HG03066 (cell line): ENCODE results near the gene COG1.

Experiments
- ATAC-seq: cut with Tn5 transposase; IDR thresholded peaks from one replicate; pipeline ENCODE4 v1.9.1; 2021; ENCODE audit warnings: low read depth; ENCODE audit not compliant: unreplicated experiment

Gene COG1

DNA sequence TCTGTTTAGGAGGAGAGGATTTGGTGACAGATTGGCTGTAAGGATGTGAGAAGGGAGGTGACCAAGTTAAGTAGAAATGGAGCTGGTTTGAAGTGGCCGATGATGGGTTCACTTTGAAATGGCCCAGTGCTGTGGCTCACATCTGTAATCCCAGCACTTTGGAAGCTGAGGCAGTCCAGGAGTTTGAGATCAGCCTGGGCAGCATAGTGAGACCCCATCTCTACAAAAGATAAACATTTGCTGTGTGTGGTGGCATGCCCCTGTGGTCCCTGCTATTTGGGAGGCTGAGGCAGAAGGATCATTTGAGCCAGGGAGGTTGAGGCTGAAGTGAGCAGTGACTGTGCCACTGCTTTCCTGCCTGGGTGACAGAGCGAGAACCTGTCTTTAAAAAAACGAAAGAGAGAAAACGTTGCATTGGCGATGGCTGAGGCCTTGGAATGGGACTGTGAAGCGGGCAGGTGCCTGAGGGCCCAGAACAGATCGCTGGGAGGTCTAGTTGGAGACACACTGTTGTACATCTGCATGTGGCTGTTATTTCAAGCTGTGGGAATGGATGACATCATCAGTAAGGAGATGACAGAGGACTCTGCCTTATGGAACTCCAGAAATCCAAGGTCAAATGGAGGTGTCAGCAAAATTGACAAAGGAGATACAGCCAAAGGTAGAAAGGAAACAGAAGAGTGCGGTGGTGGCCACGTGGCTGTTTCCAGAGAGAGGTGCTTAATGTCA is 5.5 kb downstream of the COG1 start:
- no peak for ATAC-seq

DNA sequence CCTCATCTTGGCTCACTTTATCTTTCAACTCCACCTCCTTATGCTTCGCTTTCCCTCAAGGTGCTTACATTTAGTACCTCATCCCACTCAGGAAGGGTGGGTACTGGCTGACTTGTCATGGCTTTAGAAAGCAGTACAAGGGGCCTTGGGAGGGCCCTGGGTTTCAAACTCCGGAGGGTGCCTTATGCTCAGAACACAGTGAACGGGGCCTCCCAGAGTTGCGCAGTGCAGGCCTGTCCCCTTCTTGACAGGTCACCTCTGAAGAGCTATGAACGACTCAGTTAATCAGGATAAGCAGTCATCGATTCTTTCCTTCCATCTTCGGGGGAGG is 6.0 kb downstream of the COG1 start:
- no peak for ATAC-seq

DNA sequence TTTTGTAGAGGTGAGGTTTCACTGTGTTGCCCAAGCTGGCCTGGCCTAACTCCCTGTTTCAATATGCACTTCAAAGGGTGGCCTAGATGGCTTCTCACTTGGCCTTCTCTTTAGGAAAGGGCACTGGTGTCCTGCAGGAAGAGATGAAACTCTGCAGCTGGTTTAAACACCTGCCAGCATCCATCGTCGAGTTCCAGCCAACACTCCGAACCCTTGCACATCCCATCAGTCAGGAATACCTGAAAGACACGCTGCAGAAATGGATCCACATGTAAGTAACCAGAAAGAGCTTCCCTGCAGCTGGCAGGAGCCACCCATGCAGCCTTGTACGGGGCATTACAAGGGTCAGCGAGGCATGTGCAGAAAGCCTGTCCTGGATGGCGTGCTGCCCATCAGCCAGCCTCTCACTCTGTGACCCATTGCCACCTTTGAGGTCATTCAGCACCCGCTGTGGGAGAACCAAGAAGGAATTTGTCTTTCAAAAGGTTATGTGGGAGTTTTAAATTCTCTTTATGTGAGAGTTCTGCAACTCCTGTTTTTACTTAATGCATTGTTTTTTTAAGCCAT is 7.0 kb downstream of the COG1 start:
- no peak for ATAC-seq

DNA sequence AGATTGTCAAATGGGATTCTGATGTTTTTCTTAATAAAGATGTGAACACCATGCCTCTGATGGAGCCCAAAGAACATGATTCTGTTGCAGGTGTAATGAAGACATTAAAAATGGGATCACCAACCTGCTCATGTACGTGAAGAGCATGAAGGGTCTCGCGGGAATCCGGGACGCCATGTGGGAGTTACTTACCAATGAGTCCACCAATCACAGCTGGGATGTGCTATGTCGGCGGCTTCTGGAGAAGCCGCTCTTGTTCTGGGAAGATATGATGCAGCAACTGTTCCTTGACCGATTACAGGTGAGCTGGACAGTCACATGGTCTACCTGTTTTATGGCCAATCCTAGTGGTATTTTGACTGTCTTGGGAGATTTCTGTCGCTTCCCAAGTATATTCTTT is 7.6 kb downstream of the COG1 start:
- no peak for ATAC-seq

DNA sequence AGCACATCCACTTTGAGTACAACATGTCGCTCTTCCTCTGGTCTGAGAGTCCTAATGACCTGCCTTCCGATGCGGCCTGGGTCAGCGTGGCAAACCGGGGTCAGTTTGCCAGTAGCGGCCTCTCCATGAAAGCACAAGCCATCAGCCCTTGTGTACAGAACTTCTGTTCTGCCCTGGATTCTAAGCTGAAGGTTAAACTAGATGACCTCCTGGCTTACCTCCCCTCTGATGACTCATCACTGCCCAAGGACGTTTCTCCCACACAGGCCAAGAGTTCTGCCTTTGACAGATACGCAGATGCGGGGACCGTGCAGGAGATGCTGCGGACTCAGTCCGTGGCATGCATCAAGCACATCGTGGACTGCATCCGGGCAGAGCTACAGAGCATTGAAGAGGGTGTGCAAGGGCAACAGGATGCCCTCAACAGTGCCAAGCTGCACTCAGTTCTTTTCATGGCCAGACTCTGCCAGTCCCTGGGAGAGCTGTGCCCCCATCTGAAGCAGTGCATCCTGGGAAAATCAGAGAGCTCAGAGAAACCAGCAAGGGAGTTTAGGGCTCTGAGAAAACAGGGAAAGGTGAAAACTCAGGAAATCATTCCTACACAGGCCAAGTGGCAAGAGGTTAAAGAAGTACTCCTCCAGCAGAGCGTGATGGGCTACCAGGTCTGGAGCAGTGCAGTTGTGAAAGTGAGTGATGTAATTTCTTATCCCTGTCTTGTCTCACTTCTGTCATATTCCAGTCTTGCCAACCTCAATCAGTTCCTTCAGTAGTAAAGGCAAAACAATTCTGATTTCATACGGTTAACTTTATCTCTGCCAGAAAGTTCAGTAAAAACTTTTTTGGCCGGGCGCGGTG is 8.6 kb downstream of the COG1 start:
- no peak for ATAC-seq

DNA sequence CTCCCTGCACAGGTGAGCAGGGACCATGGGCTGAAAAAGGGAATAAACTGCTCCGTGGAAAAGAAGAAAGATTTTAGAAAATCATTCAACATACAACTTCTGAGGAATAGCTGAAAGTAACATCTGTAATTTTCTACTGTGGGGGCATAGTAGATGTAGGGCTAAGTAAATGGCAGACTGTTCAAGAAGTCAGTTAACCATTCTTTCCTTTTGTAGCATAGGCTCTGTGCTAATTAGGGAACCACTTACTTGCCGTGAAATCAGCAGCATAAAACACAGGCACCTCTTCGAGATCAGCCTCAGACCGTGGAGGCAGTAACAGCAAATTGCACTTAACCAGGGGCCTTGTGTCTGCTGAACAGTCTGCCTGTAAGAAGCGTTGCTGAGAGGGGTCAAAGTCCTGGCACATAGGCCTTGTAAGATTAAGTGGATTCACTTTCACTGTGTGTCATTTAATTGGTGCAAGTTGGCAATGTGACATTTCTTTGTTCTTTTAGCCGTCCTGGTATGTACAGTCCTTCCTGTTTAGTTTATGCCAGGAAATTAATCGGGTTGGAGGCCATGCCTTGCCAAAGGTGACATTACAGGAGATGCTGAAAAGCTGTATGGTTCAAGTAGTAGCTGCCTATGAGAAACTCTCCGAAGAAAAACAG is 10.4 kb downstream of the COG1 start:
- ATAC-seq = no peak

DNA sequence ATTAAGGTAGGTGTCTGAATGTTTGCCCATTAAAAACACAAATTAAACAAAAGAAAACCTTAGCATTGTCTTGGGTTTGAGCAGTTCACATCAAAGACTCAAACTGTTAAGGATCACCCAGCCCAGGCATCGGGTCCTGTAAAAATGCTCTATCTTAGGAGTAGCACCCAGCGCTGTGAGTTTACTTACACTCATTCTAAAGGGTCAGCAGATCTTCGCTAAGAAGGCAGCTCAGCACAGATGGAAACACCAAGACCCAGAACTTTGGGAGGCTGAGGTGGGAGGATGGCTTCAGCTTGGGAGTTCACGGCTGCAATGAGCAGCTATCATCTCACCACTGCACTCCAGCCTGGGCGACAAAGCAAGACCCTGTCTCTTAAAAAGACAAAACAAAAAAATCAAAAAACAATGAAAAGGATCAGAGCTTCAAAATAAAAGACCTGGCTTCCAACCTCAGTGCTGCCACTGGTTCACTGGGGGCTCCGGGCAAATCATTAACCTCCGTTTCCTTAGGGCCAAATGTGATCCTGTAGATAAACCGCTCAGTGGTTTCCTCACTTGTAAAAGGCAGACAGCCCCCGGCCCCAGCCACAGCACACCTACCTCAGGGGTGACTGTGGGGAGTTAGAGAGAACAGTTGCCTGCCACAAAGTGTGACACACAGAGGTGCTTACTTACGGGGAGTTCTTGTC is 11.1 kb downstream of the COG1 start:
- no peak for ATAC-seq

DNA sequence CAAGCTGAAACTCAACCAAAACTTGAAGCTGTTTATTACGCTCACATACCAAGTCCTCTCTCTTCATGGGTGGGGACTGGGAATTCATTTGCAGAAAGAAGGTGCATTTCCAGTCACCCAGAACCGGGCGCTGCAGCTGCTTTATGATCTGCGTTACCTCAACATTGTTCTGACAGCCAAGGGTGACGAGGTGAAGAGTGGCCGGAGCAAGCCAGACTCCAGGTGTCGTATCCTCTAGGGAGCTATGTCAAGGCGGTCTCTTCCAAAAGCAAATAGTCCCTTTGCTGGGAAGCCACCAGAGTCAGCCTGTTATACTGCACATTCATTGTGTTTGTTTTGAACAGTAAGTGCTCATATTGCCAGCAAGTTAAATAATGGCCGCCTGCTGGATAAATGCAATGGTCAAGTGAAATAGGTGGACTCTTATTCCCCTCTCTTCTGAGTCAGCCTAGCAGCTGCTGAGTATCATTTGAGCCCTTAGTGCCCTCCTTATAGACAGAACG is 12.7 kb downstream of the COG1 start:
- ATAC-seq = no peak

DNA sequence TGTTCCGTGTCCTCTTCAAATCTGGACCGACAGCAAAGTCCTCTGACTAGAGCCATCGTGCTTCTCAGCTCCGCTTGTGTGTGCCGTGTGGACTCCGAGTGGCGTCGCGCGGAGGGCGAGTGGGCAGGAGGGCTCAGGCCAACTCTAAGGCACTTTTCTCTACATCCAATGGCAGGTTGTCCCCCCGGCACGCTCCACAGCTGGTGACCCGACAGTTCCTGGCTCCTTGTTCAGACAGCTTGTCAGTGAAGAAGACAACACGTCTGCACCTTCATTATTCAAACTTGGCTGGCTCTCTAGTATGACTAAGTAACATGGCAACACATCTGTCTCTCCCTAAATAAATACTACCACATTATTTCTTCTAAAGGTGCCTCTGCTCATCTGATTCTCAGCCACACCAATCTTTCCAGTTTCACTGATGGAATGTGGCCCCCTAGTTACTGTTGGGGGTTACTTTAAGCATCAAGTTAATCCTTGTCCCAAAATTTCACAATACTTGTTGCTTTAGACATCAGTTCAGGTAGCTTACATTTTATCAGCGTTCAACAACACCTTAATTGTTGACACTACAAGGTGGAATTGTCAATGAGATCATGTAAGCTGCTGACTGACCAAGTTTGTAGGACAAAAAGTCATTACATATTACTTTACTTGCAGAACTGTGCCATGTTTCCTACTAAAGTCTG is 15.4 kb downstream of the COG1 start:
- ATAC-seq = no peak

DNA sequence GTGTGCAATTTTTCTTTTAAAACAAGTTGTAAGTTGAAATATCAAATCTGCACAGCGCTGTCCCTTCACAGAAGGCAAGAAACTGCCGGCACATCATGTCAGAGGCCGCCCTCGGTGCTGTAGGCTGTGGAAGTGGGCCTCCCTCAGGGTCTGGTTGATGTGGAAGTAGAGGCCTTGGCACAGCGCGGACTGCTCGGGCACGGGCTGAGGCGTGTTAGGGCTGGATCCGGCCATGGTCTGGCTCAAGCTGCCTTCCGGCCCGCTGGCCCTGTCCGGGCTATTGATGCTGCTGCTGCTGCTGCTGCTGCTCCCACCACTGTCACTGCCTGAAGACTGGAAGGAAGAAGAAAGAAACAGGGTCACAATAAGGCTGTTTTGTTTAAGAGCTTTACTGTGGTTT is 16.6 kb downstream of the COG1 start:
- no peak for ATAC-seq

DNA sequence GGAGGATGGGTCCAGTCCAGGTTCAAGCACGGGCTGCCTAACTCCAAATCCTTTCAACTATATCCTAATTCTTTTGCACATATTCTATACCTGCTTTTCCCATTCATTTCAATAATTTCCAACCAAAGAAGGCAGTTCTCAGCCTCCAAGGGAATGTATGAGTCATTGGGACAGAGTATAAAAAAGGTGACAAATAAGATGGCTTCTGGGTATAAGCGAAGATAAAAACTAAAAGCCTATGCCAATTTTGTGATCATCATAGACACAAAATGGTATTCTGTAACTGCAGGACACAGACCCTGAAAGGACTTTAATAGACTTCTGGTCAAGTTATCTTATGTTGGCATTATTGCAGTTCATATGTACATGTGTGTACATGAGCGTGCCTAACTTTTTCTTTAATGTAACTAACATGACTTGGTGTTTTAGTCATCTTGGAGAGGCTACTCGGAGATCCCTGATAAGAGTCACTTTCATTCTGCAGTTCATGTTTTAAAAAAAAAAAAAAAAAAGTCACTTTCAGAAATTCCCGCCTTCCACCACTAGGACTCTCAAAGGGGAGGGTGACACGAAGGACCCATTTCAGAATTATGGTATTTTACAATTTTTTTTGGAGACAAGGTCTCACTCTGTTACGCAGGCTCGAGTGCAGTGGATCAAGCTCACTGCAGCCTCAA is 17.3 kb downstream of the COG1 start:
- no peak for ATAC-seq

DNA sequence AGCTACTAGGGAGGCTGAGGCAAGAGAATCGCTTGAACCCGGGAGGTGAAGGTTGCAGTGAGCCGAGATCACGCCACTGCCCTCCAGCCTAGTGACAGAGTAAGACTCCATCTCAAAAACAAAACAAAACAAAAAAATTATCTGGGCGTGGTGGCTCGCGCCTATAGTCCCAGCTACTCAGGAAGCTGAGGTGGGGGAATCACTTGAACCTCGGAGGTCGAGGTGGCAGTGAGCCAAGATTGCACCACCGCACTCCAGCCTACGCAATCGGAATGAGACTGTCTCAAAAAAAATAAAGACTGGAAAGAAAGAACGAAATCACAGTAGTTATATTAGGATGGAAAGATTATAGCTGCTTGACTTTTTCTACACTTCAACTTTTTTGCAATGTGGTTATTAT is 18.9 kb downstream of the COG1 start:
- no peak for ATAC-seq

DNA sequence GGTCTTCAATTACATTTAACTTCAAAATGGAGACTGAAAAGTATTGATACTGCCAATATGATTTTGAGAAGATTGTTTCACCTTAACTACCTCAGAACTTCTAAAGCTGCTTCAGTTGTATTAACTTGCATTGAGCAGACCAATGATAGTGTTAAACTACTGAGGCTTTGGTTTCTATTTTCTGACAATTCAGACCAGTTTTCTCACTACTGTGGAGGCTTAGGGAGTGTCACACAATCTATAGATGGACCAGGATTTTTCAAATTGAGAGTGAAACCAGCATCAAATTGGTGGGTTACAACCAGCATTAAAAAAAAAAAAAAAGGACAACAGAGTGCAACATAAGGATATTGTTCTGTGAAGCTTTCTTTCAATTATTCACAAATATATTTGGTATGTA is 21.2 kb downstream of the COG1 start:
- no peak for ATAC-seq

DNA sequence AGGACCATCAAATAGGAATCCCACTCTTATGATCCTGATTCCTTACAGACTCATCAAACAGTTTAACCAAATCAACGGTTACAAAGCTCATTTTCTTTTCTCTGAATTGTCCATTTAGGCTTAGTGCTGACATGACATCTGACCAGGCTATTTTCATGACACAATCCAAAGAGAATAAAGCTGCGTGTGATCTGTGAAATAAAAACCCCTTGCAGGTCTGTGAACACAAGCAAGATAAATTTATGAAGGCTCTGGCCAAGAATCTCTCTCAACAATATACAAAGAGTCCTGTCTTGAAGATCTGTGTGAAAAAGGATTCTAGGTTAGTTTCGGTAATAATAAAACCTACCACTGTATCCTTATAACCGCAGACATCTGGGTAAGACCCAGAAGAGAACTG is 22.0 kb downstream of the COG1 start:
- no peak for ATAC-seq

DNA sequence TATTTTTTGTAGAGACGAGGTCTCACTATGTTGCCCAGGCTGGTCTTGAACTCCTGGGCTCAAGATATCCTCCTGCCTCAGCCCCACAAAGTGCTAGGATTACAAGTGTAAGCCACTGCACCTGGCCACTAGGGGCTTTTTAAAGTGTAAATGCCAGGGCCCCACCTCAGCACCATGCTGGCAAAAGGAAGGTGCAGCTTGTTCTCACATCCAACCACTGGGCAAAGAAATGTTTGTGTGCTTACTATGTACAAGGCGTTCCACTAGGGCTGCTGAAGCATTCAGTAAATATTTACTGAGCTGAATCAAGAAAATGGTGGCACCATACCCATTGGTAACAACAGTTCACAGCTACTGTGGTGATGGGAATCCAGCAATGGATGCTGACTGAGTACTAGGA is 22.6 kb downstream of the COG1 start:
- no peak for ATAC-seq

DNA sequence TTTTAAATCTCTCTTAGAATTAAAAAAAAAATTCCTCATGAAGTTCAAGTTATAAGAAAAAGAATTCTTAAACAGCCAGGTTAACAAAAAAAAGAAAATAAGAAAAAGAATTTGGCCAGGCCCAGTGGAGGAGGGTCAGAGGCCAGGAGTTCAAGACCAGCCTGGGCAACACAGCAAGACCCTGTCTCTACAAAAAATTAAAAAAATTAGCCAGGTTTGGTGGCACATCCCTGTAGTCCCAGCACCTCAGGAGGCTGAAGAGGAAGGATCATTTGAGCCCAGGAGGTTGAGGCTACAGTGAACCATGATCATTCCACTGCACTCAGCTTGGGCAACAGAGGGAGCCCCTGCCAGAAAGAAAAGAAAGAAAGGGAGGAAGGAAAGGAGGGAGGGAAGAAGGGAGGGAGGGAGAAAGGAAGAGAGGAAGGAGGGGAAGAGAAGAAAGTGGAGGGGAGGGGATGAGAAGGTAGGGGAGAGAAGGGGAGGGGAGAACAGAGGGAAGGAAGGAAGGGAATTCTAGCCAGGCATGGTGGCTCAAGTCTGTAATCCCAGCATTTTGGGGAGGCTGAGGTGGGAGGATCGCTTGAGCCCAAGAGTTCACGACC is 30.9 kb downstream of the COG1 start:
- no peak for ATAC-seq

DNA sequence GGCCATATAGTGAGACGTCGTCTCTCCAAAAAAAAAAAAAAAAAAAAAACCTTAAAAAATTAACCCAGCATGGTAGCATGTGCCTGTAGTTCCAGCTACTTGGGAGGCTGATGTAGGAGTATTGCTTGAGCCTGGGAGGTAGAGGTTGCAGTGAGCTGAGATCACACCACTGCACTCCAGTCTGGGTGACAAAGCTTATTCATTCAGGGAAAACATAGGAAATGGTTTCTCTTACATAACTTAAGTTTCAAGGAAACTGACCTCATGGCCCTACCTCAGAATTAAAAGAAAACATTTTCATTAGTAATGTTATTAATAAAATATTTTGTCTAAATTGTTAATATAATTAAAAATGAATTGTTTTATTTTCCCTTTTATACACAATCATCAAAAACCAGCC is 31.4 kb downstream of the COG1 start:
- ATAC-seq = no peak

DNA sequence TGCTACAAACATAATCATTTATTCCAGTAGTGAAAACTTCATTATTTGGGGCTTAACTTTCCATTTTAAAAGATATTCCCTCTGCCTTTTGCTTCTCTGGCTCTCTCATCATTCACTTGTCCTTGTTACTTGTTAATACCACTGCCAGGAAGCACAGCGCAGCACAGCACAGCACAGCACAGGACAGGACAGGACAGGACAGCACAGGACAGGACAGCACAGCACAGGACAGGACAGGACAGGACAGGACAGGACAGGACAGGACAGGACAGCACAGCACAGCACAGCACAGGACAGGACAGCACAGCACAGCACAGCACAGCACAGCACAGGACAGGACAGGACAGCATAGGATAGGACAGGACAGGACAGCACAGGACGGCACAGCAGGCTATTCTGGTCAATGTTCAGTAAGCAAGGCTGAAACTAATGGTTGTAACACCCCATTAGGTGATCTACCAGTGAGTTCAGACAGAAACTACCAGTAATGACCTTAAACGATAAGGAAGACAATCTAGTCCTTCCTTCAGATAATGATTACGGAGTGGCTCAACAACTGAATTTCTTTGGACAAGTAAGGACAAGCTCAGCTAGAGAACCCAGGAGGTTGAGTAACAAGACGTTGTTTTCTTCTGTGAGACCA is 31.9 kb downstream of the COG1 start:
- ATAC-seq = no peak
